NCI-H1417 treated with DMSO at 0.1 percent for 48 hours (cell line): ENCODE data around the gene PAM.
A peak's percentile ranks its signal among the peaks of the same experiment; 100 is the strongest.

Experiments
- DNase-seq: peaks from one replicate; lab custom pipeline; 2025; lab: John Stamatoyannopoulos, UW

Gene PAM

GRCh38 chr5:102860035-102860434 lies 104.9 kb downstream of the PAM start:
- DNase-seq, result no peak

GRCh38 chr5:102863058-102863457 lies 108.0 kb downstream of the PAM start:
- no peak for DNase-seq

GRCh38 chr5:102863764-102864560 lies 108.9 kb downstream of the PAM start:
- no peak for DNase-seq

GRCh38 chr5:102865171-102865509 lies 110.0 kb downstream of the PAM start:
- DNase-seq, result no peak

- no peak for DNase-seq
Observed at GRCh38 chr5:102865510-102866236, 110.6 kb downstream of the PAM start.

- DNase-seq, result no peak
Observed at GRCh38 chr5:102866237-102866600, 111.1 kb downstream of the PAM start.

- no peak for DNase-seq
Observed at GRCh38 chr5:102867992-102868662, 113.0 kb downstream of the PAM start.

- DNase-seq, result no peak
Observed at GRCh38 chr5:102869230-102869629, 114.1 kb downstream of the PAM start.

GRCh38 chr5:102873379-102873932 lies 118.4 kb downstream of the PAM start:
- no peak for DNase-seq

- peak; percentile 31 for DNase-seq
Observed at GRCh38 chr5:102874054-102874453, 118.9 kb downstream of the PAM start.

GRCh38 chr5:102875721-102876123 lies 120.6 kb downstream of the PAM start:
- DNase-seq, result no peak

GRCh38 chr5:102876610-102877009 lies 121.5 kb downstream of the PAM start:
- no peak for DNase-seq

- no peak for DNase-seq
Observed at GRCh38 chr5:102879741-102880140, 124.6 kb downstream of the PAM start.

- no peak for DNase-seq
Observed at GRCh38 chr5:102886586-102886985, 131.5 kb downstream of the PAM start.

- no peak for DNase-seq
Observed at GRCh38 chr5:102888483-102888882, 133.4 kb downstream of the PAM start.

- DNase-seq, result no peak
Observed at GRCh38 chr5:102889033-102889432, 133.9 kb downstream of the PAM start.

- DNase-seq, result no peak
Observed at GRCh38 chr5:102890133-102890532, 135.0 kb downstream of the PAM start.

GRCh38 chr5:102891175-102891574 lies 136.1 kb downstream of the PAM start:
- DNase-seq, result no peak

GRCh38 chr5:102893942-102894341 lies 138.8 kb downstream of the PAM start:
- no peak for DNase-seq

GRCh38 chr5:102895234-102895633 lies 140.1 kb downstream of the PAM start:
- DNase-seq, result no peak

- DNase-seq, result no peak
Observed at GRCh38 chr5:102895976-102896375, 140.9 kb downstream of the PAM start.

- DNase-seq, result no peak
Observed at GRCh38 chr5:102901424-102902134, 146.5 kb downstream of the PAM start.
